ENCODE measurements around the gene SNTA1. TPM values are rescaled to one million over a fixed set of nuclear protein-coding genes. Genes with fewer than 3 reads are reported as not detected.

Gene SNTA1
- total and polyA plus RNA-seq, 8 donors, result 6.1 to 12.7 (median 10.2) TPM

GRCh38 chr20:33408313-33408712 lies 35.2 kb downstream of the SNTA1 start:
- DNase-seq (no peak), ATAC-seq (no peak)
- H3K4me1 ChIP-seq, result no peaks in the 10 kb centered on the region
- no peak for TF ChIP-seq CTCF (IDR thresholded peaks at IDR 0.05)
- no peak overlapping the region for H3K27ac ChIP-seq
- peaks cover 0 to 40% of the 10 kb centered on the region in 2 donors for H3K36me3 ChIP-seq
- H3K27me3 ChIP-seq, result no peaks in the 10 kb centered on the region
- no peaks in the 10 kb centered on the region for H3K9me3 ChIP-seq
- no peak overlapping the region for H3K4me3 ChIP-seq
- intact Hi-C loops (cut with DNase I), result no loop called here

- ATAC-seq (no peak), DNase-seq (no peak)
- H3K27ac ChIP-seq, result no peak overlapping the region
- H3K4me3 ChIP-seq, result no peak overlapping the region
- no peaks in the 10 kb centered on the region for H3K9me3 ChIP-seq
- TF ChIP-seq CTCF (IDR thresholded peaks at IDR 0.05), result no peak
- H3K36me3 ChIP-seq, result peaks cover 0 to 40% of the 10 kb centered on the region in 2 donors
- no peaks in the 10 kb centered on the region for H3K27me3 ChIP-seq
- intact Hi-C loops (cut with DNase I), result no loop called here
- no peaks in the 10 kb centered on the region for H3K4me1 ChIP-seq
Measured at GRCh38 chr20:33407796-33408195, 35.8 kb downstream of the SNTA1 start.

- H3K9me3 ChIP-seq, result no peaks in the 10 kb centered on the region
- ATAC-seq (no peak), DNase-seq (no peak)
- no peak overlapping the region for H3K4me3 ChIP-seq
- TF ChIP-seq CTCF (IDR thresholded peaks at IDR 0.05), result no peak
- peaks cover 0 to under 1% of the 10 kb centered on the region in 2 donors for H3K4me1 ChIP-seq
- H3K36me3 ChIP-seq, result peaks cover 0 to 38% of the 10 kb centered on the region in 2 donors
- intact Hi-C loops (cut with DNase I), result no loop called here
- no peaks in the 10 kb centered on the region for H3K27me3 ChIP-seq
- H3K27ac ChIP-seq, result no peak overlapping the region
Measured at GRCh38 chr20:33407251-33407650, 36.3 kb downstream of the SNTA1 start.

- intact Hi-C loops (cut with DNase I), result no loop called here
- ATAC-seq (no peak), DNase-seq (no peak)
- no peaks in the 10 kb centered on the region for H3K9me3 ChIP-seq
- peaks cover 13 to 25% of the 10 kb centered on the region in 2 donors for H3K4me1 ChIP-seq
- no peak for TF ChIP-seq CTCF (IDR thresholded peaks at IDR 0.05)
- H3K36me3 ChIP-seq, result peaks cover 0 to 24% of the 10 kb centered on the region in 2 donors
- no peak overlapping the region for H3K4me3 ChIP-seq
- no peak overlapping the region for H3K27ac ChIP-seq
- no peaks in the 10 kb centered on the region for H3K27me3 ChIP-seq
Measured at GRCh38 chr20:33404281-33404680, 39.3 kb downstream of the SNTA1 start.

- H3K36me3 ChIP-seq, result peaks cover 0 to 7% of the 10 kb centered on the region in 2 donors
- intact Hi-C loops (cut with DNase I), result no loop called here
- H3K4me3 ChIP-seq, result peak overlapping the region; percentile 92 to 97
- peak; percentile 53 for ATAC-seq
- peaks cover 13 to 31% of the 10 kb centered on the region in 2 donors for H3K4me1 ChIP-seq
- no peak for TF ChIP-seq CTCF (IDR thresholded peaks at IDR 0.05)
- peak overlapping the region in 1 of 2 donors; percentile 73 for H3K27ac ChIP-seq
- DNase-seq, result no peak
- H3K9me3 ChIP-seq, result no peaks in the 10 kb centered on the region
- no peaks in the 10 kb centered on the region for H3K27me3 ChIP-seq
Measured at GRCh38 chr20:33401921-33402369, 41.6 kb downstream of the SNTA1 start.

Measured in left lung (tissue), 10 donors.